NOMO-1 treated with dmso at 0.1 percent for 144 hours (cell line): ENCODE data around the gene RMRP.
"Not testable (repeated sequence)": the region's sequence is repeated elsewhere in the genome, so short reads cannot be mapped to it uniquely, and the experiment has no call there.

Experiments
- DNase-seq: peaks from one replicate; lab custom pipeline; 2025; ENCODE audit not compliant: unreplicated experiment; lab: John Stamatoyannopoulos, UW

Gene RMRP

DNA sequence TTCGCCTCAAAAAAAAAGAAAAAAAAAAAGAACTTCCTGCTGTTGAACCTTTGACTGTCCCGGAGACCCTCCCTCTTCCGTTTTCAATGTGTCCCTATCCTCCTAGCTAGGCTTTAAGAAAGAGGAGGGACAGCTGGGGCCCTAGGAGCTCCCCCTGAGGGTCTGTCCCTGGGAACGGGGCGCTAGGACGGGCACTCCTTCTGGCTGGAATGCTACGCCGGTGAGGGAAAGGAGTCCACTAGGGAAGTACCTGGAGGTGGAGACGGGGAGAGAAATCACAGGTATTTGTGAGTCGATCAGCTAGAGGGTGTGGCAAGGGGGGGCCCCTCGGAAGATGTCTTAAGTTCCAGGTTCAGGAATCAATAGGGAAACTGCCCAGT lies 11.7 kb downstream of the RMRP start:
- DNase-seq: no peak

GRCh38 chr9:35645736-35646135 lies 12.1 kb downstream of the RMRP start:
- DNase-seq: not testable (repeated sequence)

GRCh38 chr9:35643046-35643445 lies 14.8 kb downstream of the RMRP start:
- DNase-seq: no peak

- not testable (repeated sequence) for DNase-seq
Observed at GRCh38 chr9:35641478-35641877, 16.3 kb downstream of the RMRP start.

DNA sequence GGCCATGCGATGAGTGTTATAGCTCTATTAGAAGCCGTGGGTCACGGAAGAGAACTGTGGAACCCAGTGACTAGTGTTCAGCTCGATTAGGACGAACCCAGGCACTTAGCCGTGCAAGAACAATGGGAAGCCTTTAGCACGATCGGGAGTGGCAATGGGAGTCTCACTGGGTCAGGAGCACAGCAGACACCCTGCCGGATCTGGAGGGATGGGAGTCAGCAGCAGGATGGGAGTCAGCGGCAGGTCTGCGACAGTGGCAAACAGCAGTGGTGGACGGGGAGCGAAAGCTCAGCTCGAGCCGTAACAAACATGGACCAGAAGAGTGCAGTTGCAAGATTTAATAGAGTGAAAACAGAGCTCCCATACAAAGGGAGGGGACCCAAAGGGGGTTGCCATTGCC lies 17.4 kb downstream of the RMRP start:
- not testable (repeated sequence) for DNase-seq

DNA sequence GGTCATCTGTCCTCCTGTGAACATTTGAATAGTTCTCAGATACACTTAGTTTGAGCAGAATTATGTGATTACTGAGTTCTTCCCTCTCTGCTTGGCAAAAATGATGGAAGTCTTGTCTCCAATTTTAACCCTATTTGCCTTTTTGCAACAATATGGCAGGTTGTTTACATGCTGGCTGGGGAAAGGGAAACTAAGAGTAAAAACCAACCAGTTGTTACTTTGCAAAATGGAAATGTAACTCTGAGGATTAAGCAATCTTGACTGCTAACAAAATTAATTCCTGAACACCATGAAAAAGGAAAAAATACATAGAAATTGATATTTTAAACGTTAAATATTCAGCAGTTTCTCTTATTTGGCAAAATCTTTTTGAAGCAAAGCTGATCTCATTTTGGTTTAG lies 18.2 kb downstream of the RMRP start:
- DNase-seq: no peak

- not testable (repeated sequence) for DNase-seq
Observed at GRCh38 chr9:35639225-35639624, 18.6 kb downstream of the RMRP start.

GRCh38 chr9:35638751-35639150 lies 19.1 kb downstream of the RMRP start:
- not testable (repeated sequence) for DNase-seq

DNA sequence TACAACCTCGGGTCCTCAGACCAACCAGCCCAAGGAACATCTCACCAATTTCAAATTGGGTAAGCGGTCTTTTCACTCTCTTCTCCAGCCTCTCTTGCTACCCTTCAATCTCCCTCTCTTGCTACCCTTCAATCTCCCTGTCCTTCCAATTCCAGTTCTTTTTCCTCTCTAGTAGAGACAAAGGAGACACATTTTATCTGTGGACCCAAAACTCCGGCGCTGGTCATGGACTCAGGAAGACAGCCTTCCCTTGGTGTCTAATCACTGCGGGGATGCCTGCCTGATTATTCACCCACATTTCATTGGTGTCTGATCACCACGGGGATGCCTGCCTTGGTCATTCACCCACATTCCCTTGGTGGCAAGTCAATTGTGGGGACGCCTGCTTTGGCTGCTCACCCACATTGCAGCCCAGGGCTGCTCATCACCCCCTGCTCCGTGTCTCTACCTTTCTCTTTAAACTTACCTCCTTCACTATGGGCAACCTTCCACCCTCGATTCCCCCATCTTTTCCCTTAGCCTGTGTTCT lies 20.3 kb downstream of the RMRP start:
- not testable (repeated sequence) for DNase-seq

GRCh38 chr9:35636877-35637246 lies 21.0 kb downstream of the RMRP start:
- not testable (repeated sequence) for DNase-seq

DNA sequence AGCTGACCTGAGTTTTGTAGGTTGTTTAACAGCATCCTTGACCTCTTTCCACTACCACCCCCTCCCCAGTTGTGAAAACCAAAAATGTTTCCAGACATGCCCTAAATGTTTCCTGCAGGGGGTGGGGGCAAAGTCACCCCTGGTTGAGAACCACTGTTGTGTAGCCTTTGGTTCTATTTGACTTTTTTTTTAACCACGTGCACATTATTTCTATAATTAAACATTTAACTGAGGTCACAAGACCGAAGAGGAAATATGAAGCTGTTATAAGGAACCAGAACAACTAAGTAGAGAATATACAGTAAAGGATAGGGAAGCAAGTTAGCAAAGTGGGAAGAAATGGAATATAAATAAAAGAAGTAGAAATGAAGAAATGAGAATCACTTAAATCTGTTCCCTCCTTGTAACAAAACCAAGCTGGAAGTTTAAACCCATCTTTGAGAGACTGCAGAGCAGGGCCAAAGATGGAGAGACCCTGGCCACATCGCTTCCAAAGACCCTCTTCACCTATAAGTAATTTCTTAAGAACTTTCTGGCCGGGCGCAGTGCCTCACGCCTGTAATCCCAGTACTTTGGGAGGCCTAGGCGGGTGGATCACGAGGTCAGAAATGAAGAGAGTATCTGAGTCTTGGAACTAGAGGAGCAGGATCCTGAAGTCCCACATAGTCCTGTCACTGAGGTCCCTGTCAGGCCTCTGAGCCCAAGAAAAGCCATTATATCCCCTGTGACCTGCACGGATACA lies 21.5 kb downstream of the RMRP start:
- DNase-seq: no peak

DNA sequence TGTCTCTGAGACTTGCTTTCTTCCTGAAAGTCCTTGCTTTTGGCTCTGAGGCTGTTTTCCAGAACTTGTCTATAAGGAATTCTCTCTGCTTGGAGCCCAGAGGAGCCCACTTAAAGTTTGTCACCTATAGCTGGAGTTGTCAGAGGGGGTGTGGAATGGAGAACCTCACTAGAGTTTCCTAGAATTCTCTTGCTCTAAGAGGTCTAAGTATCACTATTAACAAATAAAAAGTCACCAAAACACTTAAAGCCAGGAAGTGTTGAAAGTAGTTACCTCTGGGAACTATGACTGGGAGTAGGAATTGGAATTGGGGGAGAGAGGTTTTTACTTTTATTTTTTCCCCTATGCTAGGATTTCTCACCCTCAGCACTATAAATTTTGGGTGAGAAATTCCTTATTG lies 22.1 kb downstream of the RMRP start:
- DNase-seq: no peak

DNA sequence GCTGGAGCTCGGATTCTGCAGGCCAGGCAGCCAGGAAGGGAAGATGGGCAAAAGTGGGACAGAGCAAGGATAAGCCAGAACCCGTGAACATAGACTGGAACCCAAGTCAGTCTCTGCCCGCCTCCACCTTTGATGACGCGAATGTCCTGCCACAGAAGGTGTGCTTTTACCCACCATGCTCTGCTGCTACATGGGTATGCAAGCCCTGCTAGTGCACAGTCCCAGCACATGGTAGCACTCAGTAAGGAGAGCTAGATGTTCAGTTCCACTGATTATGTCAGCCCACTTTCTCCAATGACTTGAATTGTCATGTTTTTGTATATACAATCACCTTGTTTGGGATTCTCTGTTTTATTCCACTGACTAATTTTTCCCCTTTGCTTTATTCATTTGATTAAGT lies 28.2 kb downstream of the RMRP start:
- DNase-seq: no peak

DNA sequence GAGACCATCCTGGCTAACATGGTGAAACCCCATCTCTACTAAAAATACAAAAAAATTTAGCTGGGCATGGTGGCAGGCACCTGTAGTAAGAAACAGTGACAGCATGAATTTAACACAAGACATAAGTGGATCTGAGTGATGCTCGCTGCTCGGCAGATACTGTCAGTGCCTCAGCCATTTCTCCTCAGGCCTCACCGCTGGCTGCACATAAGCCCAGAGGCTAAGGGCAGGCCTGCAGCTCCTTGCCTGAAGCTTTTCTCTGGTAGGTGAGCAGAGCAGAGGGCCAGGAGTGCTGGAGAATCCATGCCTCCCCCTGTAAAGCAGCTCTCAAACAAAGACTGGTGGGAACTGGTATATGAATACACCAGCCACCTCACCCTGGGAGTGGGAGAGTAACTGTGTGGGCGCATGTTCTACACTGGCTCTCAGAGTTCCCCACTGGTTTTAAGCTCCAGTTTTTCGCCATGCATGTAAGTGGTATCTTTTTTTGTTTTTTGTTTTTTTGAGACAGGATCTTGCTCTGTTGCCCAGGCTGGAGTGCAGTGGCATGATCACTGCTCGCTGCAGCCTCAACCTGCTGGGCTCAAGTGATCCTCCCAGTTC lies 29.3 kb downstream of the RMRP start:
- no peak for DNase-seq

DNA sequence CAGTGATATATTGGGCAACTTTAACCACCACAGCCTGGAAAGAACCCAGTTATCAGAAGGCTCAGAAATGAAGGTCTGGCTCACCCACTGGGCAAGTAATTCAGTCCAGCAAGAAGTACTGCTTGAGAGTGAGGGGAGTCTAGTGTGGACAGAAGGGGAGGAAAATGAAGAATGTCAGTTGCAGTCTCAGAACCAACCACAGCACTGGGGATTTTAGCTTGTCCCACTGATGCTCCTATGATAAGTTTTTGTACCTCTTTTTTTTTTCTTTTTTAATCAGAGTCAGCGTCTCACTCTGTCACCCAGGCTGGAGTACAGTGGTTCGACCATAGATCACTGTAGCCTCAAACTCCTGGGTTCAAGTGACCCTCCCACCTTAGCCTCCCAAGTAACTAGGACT lies 30.2 kb downstream of the RMRP start:
- no peak for DNase-seq

GRCh38 chr9:35619800-35620158 lies 38.0 kb downstream of the RMRP start:
- no peak for DNase-seq

DNA sequence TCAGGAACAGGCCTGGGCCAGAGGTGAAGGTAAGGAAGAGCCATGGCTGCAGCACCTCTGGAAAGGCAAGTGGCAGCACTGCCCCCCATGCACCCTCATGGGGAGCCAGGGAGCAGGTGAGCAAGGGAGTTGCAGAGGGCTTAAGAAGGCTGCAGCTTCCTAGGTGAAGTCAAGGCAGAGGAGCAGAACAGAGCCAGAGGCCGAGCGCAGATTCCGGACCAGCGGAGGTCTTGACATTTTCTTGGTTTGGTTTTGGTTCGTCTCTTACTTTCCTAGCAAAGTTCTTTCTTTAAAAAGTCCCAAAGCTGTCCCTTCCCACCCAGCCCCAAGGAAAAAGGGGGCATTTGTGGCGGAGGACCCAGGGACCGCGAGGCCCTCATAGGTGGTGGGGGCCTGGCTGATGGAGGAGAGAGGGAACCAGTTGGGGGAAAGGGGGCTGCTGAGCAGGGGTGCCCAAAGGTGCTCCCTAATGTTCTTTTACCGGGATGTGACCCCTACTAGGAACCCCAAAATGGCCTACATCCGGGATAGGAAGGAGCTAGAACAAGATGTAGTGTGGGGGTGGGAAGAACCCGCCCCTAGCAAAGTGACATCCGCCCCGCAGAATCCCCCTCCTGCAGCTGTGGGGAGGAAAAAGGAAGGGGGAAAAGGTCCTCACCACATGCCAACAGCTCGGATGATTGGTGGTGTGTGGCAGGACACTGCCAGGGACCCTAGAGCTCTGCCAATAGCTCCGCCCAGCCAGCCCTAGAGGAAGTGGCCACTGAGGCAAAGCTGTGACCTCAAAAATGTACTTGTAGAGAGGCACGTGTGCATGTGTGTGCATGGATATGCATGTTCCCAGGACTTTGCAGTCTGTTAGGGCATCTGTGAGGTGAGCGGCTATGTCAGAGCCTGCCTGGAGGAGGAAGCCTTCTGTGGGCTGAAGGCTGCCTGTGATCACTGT lies 38.7 kb downstream of the RMRP start:
- DNase-seq: no peak

- DNase-seq: no peak
Observed at GRCh38 chr9:35618325-35618727, 39.5 kb downstream of the RMRP start, which contains the start of gene CD72. TSS of gene CD72 (minus strand) at chr9:35618413. CDS start at chr9:35618303, 110 bp downstream.

DNA sequence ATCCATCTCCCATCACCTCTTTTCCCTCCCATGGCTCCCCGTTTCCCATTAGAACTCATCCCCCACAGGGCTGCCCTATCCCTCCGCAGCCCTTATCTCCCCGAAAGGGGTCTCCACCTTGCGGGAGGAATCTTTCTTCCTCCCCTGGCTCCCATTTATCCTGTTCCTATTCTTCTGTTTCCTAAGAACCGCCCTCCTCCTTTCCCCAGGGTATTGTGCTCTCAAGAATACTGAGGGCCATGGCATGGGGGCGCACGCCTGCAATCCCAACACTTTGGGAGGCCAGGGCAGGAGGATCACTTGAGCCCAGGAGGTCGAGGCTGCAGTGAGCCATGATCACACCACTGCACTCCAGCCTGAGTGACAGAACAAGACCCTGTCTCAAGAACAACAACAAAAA lies 40.3 kb downstream of the RMRP start:
- DNase-seq: no peak

DNA sequence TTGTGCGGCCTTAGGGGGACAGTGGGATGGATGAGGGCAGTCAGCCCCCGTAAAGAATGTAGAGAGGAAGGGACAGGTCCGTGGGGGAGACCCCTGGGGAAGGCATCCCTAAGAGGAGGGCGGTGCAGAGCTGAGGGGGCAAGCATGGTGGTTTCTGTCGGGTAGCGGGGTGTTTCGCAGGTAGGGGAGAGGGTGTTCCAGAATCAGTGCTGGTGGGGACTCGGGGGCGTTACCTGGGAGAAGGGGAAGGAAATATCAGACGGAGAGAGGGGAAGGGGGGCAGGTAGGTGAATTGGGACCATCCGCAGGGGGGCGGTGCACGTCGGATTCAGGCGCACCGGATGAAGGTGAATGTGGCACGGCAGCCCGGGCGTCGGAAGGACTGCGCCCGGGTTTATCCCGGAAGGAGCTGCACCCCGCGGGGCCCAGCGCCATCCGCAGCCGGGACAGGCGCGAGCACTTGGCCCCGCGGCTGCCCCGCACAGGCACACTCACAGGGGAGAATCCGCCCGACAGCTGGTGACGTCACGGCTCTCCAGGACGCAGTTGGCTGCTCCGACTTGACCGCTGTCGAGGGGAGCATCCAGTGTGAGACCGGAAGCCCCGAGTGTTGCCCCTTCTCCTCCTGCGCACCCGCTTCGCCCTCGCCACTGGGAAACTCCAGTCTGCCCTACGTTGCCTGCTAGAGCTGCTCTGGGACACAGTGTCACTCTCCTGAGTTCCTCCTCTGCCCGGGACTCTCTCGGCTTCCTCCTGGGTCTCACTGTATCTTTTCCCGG lies 40.9 kb downstream of the RMRP start:
- peak; percentile 48 for DNase-seq
